ENCODE data around the gene USP2.

The USP2 gene

DNA sequence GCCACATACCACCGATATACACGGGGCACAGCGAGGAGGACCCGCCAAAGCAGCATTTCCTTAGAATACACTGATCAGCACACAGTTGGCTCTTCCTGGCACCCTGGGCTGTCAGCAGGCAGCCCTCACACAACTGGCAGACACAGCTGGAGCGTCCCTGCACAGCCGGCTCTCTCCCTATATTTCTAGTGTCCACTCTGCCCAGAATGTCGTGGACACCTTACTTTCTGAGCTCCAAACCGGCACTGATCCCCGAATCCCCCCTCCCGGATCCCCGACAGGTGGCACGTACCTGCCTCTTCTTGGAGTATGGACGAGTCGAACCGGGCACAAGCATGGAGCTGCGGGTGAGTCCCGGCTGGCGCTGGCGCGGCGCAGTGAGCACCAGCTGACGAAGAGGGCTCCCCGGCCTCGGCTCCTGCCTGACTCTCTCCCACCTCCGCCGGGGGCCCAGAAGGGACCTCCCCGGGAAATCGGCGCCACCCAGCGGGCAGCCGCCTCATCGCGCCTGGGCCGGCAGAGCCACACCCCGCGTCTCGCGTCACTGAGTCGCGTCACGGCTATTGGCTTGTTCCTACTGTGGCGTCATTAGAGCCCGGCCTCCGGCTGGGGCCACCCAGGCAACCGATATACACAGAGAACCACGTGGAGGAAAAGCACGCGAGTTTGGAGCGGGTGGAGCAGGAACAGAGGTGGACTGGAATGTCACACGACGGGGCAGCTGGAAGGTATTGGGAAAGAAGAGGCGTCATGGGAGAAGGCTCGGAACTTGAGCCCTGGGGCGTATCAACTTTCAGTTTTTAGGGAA is at the start of gene USP2:
Gene USP2 (minus strand): TSS at position 510 of the 808 bp plus-strand sequence. CDS start 8,210 bp downstream, outside the sequence.
- DNase-seq (ENCODE audit: low spot score), result peak; percentile 97

GRCh38 chr11:119427279-119427678 is 45.8 kb upstream of the USP2 start:
- no peak for DNase-seq (ENCODE audit: low spot score)

GRCh38 chr11:119426142-119426541 is 44.7 kb upstream of the USP2 start:
- DNase-seq (ENCODE audit: low spot score), result no peak

- DNase-seq (ENCODE audit: low spot score), result no peak
These were observed 43.3 kb upstream of the USP2 start for GRCh38 chr11:119424775-119425174.

DNA sequence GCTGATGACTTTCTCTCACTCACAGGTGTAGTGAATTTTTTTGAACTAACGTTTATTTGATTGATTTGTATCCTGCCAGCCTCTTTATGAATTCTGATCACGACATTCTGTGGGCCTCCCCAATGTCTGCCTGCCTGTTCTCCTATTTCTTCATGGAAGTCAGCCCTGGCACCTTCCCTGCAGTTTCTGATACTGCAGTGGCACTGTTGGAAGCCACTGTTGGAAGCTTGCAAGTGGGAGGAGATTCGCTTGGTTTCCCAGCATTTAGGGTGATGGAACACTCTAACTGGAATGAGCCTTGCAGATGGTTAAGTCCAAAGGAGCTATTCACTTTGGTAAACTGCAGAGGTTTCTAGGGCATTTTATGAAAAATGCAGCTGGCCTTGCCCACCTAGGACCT is 42.8 kb upstream of the USP2 start:
- no peak for DNase-seq (ENCODE audit: low spot score)

DNA sequence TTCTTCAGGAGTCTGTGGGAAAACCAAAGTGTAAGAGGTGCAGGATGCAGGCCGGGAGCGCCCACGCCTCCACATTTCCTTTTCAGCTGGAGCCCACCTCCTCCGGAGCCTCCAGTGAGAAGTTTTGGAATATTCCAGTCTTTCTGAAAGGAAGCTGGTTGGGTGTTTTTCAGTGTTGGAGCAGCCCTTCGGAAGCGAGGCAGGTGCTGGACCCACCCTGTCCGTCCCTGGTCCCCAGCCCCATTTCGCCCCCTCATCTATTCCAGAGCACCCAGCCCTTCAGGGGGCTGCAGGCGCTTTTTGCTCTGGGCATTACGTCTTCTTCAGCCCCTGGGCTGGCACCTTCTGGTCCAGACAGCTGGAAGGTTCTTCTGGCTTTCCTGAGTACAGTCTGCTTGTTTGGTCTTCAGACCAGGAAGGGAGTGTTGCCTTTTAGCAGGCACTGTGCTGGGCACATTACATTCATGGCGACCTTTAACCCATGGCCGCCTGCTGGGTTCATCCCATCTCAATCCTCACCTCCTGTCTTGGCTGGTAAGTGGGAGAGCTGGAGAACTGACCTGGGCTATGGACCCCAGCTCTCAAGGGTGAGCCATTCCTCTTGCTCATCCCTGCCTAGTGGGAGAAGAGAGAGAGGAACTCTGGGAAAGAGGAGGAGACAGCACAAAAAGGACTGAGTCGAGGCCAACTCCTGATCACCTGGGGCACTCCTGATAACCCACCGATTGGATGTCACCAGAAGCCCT is 42.2 kb upstream of the USP2 start:
- no peak for DNase-seq (ENCODE audit: low spot score)

DNA sequence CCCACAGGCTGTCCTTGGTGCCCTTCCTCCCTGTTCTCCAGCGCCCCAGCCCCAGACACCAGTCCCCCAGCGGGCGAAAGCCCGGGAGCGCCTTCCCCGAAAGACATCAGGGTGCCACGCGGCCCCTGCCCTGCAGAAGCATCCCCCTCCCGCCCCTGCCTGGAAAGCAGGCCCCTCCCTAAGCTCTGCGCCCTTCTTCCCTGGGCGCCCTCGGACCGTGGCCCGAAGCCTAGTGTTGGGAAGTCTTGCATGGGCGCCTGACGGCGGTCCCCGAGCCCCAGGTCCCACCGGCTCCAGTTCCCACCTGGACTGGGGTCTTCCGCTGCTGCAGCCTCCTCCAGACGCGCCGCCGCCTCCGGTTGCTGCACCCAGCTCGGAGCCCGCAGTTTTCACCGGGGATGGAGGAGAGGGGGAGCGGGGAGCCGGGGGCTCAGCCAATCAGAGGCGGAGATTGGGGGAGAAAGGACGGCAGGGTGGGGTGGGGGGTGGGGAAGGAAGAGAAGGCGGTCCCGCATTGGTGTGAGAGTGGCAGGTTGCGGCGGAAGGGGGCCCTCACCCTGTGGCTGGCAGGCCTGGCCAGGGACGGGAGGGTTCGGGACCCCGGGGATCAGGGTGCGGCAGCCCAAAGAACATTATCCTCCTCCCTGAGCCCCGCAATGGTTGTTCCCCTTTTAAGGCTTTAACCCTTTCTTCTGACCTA is 41.5 kb upstream of the USP2 start, which contains the start of gene THY1:
Gene THY1 (minus strand): TSS at position 364 of the 700 bp plus-strand sequence. CDS start 2,267 bp downstream, outside the sequence.
- DNase-seq (ENCODE audit: low spot score), result no peak

- peak; percentile 28 for DNase-seq (ENCODE audit: low spot score)
These were observed 40.7 kb upstream of the USP2 start for GRCh38 chr11:119421941-119422808.

DNA sequence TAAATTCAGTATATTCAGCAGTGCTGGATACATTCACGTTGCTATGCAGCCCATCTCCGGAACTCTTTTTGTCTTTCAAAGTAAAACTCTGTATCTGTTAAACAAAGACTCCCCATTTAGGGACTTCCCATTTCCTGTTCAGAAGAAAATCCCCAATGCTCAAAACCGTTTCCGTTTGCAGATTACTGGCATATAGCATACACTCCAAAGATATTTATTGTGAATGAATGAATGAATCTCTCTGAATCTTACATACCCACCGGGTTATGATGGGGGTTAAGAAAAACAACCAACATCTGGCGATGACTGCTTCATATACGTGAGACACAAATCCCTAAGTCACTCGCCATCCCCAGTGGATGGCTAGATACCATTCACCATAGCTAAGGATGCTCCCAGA is 39.9 kb upstream of the USP2 start:
- DNase-seq (ENCODE audit: low spot score), result no peak

DNA sequence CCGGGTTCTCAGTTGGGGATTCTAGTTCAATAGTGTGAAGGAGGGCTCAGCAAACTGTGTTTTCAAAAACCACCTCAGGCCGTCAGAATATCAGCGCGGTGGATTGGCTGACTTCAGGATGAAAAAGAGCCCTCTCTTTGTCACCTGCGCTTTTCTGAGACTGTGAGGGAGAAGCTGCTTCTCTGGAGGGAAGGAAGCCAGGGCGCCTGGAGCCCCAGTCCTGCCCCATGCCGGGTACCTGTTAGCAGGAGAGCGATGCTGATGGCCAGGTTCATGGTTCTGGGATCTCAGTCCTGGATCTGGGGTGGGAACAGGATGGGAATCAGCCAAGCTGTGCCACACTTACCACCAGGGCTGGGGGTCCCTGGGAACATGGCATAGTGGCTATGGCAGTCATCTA is 39.1 kb upstream of the USP2 start:
- DNase-seq (ENCODE audit: low spot score), result no peak

GRCh38 chr11:119419834-119420492 is 38.5 kb upstream of the USP2 start:
- DNase-seq (ENCODE audit: low spot score), result no peak

GRCh38 chr11:119419246-119419645 is 37.8 kb upstream of the USP2 start:
- no peak for DNase-seq (ENCODE audit: low spot score)

DNA sequence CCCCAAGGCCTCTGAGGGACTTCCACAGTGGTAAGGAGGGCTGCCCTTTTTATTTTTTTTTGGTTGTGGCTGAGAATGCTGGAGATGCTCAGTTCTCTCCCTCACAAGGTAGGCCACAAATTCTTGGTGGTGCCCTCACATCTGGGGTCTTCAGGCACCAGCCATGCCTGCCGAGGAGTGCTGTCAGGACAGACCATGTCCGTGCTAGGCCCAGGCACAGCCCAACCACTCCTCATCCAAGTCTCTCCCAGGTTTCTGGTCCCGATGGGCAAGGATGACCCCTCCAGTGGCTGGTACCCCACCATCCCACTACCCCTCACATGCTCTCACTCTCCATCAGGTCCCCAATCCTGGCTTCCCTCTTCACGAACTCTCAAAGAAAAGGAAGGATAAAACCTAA is 37.3 kb upstream of the USP2 start:
- DNase-seq (ENCODE audit: low spot score), result no peak

GRCh38 chr11:119417726-119418540 is 36.4 kb upstream of the USP2 start:
- no peak for DNase-seq (ENCODE audit: low spot score)

DNA sequence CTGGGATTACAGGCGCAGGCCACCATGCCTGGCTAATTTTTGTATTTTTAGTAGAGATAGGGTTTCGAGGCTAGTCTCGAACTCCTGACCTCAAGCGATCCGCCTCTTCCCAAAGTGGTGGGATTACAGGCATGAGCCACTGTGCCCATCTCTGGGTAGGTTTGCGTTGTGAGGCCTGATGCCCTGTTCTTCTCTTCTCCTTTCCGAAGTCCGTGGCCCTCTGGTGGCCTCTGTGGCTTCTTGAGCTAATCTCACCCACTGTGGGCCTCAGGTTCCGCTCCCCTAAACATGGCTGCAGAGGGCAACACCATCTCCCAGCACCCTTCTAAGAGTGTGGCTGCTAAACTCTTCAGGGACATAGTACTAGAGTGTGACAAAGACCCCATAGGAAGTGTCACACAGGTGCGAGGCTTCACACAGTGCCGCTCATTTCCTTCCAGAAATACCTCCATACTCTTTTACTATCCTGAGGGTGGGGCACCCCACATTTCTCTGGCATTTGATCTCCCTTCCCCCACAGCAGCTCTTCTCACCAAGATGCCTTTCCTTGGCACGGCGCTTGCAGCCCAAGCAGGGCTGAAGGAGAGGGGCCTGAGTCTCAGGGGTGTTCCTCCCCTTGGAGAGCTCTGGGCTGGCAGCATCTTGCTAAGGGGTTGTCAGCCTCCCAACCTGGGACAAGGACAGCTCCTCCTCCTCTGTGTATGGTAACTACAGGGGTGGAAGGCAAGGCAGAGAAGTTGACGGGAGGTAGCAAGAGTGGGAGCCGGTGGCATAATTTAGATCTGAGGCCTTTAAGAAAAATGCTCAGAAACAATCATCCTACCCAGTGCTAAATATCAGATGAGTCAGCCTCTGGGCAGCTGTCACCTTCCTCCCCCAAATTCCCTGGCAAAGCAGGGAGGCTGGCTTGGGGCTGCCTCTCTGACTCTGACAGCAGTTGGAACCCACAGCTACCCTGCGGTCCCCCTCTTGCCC is 35.4 kb upstream of the USP2 start:
- DNase-seq (ENCODE audit: low spot score), result no peak

DNA sequence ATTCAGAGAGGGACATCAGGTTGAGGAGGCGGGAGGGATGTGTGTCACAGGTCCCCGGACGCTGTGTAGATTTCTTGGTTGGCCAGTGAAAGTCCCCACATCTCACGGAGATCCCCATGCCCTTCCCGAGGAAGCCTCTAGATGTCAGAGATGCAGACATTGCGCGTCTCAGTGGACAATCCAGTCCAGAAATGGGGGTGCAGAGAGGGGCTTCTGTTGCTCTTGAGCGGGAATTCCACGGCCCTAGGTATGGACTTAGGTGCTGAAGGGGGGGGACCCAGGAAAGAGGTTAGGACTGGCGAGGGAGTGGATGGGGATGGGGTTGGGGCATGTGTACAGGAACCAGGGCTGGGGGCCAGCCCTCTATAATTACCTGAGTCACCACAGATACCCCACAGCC is 34.5 kb upstream of the USP2 start:
- no peak for DNase-seq (ENCODE audit: low spot score)

DNA sequence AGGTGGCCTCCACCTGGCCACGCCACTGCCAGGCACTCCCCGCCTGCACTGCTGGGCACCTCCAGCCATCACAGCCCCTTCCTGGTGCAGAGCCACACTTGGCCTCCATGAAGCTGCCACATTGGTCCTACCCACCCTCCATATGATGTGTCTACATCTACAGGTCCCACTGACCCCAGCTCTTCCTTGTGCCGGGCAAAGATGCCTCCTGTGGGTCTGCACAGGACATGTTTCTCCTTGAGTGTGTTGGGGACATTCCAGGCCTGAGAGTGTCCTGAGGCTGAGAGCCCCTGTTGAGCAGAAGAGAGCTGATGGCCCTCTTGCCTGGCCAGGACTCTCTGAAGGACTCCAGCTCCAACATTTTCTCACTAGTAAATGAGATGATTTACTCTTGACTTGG is 34.0 kb upstream of the USP2 start:
- DNase-seq (ENCODE audit: low spot score), result no peak

- no peak for DNase-seq (ENCODE audit: low spot score)
These were observed 33.2 kb upstream of the USP2 start for GRCh38 chr11:119414734-119415133.

- no peak for DNase-seq (ENCODE audit: low spot score)
These were observed 32.8 kb upstream of the USP2 start for GRCh38 chr11:119414321-119414720.

Data from pons (tissue), 1 donor.